Measurements from ENCODE around the gene FERMT3. TPM values are rescaled to one million over a fixed set of nuclear protein-coding genes. Genes with fewer than 3 reads are reported as not detected.

FERMT3 gene
- total and polyA plus RNA-seq, 12 donors: 2.3 to 30.8 (median 6.8) TPM

- Histone ChIP-seq H3K4me3 (no peak overlapping the region), H3K9me3 (no peaks in the 10 kb centered on the region), H3K4me1 (peaks cover 11 to 21% (median 15%) of the 10 kb centered on the region in 9 donors), H3K27ac (no peak overlapping the region), H3K27me3 (no peaks in the 10 kb centered on the region), H3K36me3 (peaks cover 0 to 89% (median 27%) of the 10 kb centered on the region in 9 donors)
- WGBS, 2 donors: 84 to 87% methylated on average over 29 of the region's 29 CpGs
- no peak for TF ChIP-seq CTCF (IDR thresholded peaks at IDR 0.05)
- intact Hi-C loops (cut with DNase I): no loop called here
- no peak for ATAC-seq
- no peak for DNase-seq
Measured at GRCh38 chr11:64263021-64263946, 56.8 kb downstream of the FERMT3 start.

GRCh38 chr11:64263947-64264317 lies 57.4 kb downstream of the FERMT3 start:
- intact Hi-C loops (cut with DNase I): no loop called here
- TF ChIP-seq CTCF (IDR thresholded peaks at IDR 0.05): no peak
- peaks cover 0 to 83% (median 23%) of the 10 kb centered on the region in 9 donors for H3K36me3 ChIP-seq
- no peaks in the 10 kb centered on the region for H3K27me3 ChIP-seq
- H3K27ac ChIP-seq: no peak overlapping the region
- DNase-seq (no peak), ATAC-seq (no peak)
- no peaks in the 10 kb centered on the region for H3K9me3 ChIP-seq
- 90 to 95% methylated on average over 8 of the region's 8 CpGs for WGBS, 2 donors
- H3K4me1 ChIP-seq: peaks cover 18 to 28% (median 22%) of the 10 kb centered on the region in 9 donors
- H3K4me3 ChIP-seq: no peak overlapping the region

- Histone ChIP-seq H3K27ac (no peak overlapping the region), H3K4me3 (no peak overlapping the region), H3K4me1 (peaks cover 18 to 32% (median 24%) of the 10 kb centered on the region in 9 donors), H3K27me3 (no peaks in the 10 kb centered on the region), H3K36me3 (peaks cover 0 to 78% (median 23%) of the 10 kb centered on the region in 9 donors), H3K9me3 (no peaks in the 10 kb centered on the region)
- WGBS, 2 donors: 90 to 92% methylated on average over 10 of the region's 10 CpGs
- DNase-seq (no peak), ATAC-seq (no peak)
- no peak for TF ChIP-seq CTCF (IDR thresholded peaks at IDR 0.05)
- intact Hi-C loops (cut with DNase I): no loop called here
Measured at GRCh38 chr11:64264371-64264852, 57.9 kb downstream of the FERMT3 start.

GRCh38 chr11:64265176-64266160 lies 58.9 kb downstream of the FERMT3 start:
- TF ChIP-seq CTCF (IDR thresholded peaks at IDR 0.05): no peak
- intact Hi-C loops (cut with DNase I): loop anchor here in 3 of 10 donors (2.0 kb wide), 2 partner anchors 13 to 15 kb away; partner anchors contain the start of gene PLCB3 (in 1 of the 3)
- Histone ChIP-seq H3K36me3 (peaks cover 0 to 68% (median 23%) of the 10 kb centered on the region in 9 donors), H3K9me3 (no peaks in the 10 kb centered on the region), H3K4me3 (no peak overlapping the region), H3K4me1 (peaks cover 18 to 33% (median 24%) of the 10 kb centered on the region in 9 donors), H3K27me3 (no peaks in the 10 kb centered on the region), H3K27ac (no peak overlapping the region)
- WGBS, 2 donors: 94 to 96% methylated on average over 35 of the region's 35 CpGs
- ATAC-seq (no peak), DNase-seq (peak in 1 of 2 donors; percentile 15)
